ENCODE results near the gene AMHR2.

AMHR2 gene

GRCh38 chr12:53466640-53467039 is 43.0 kb downstream of the AMHR2 start:
- no peak overlapping the region for H3K4me3 ChIP-seq (replicated peaks; ENCODE audit: low read depth, low read length)
- no peak for TF ChIP-seq CTCF (IDR thresholded peaks at IDR 0.05; ENCODE audit: low read depth, low read length, missing control alignments)
- DNase-seq (ENCODE audit: extremely low read depth, low read depth), result no peak

GRCh38 chr12:53467082-53467481 is 43.4 kb downstream of the AMHR2 start:
- H3K4me3 ChIP-seq (replicated peaks; ENCODE audit: low read depth, low read length), result no peak overlapping the region
- DNase-seq (ENCODE audit: extremely low read depth, low read depth), result no peak
- TF ChIP-seq CTCF (IDR thresholded peaks at IDR 0.05; ENCODE audit: low read depth, low read length, missing control alignments), result no peak

GRCh38 chr12:53467880-53468279 is 44.2 kb downstream of the AMHR2 start:
- TF ChIP-seq CTCF (IDR thresholded peaks at IDR 0.05; ENCODE audit: low read depth, low read length, missing control alignments), result no peak
- DNase-seq (ENCODE audit: extremely low read depth, low read depth), result no peak
- H3K4me3 ChIP-seq (replicated peaks; ENCODE audit: low read depth, low read length), result no peak overlapping the region

GRCh38 chr12:53468282-53468681 is 44.6 kb downstream of the AMHR2 start:
- no peak for DNase-seq (ENCODE audit: extremely low read depth, low read depth)
- no peak overlapping the region for H3K4me3 ChIP-seq (replicated peaks; ENCODE audit: low read depth, low read length)
- no peak for TF ChIP-seq CTCF (IDR thresholded peaks at IDR 0.05; ENCODE audit: low read depth, low read length, missing control alignments)

- no peak overlapping the region for H3K4me3 ChIP-seq (replicated peaks; ENCODE audit: low read depth, low read length)
- DNase-seq (ENCODE audit: extremely low read depth, low read depth), result no peak
- no peak for TF ChIP-seq CTCF (IDR thresholded peaks at IDR 0.05; ENCODE audit: low read depth, low read length, missing control alignments)
Measured at GRCh38 chr12:53472056-53472582, 48.5 kb downstream of the AMHR2 start.

GRCh38 chr12:53474077-53474476 is 50.4 kb downstream of the AMHR2 start:
- no peak for TF ChIP-seq CTCF (IDR thresholded peaks at IDR 0.05; ENCODE audit: low read depth, low read length, missing control alignments)
- DNase-seq (ENCODE audit: extremely low read depth, low read depth), result no peak
- H3K4me3 ChIP-seq (replicated peaks; ENCODE audit: low read depth, low read length), result no peak overlapping the region

- DNase-seq (ENCODE audit: extremely low read depth, low read depth), result no peak
- TF ChIP-seq CTCF (IDR thresholded peaks at IDR 0.05; ENCODE audit: low read depth, low read length, missing control alignments), result no peak
- no peak overlapping the region for H3K4me3 ChIP-seq (replicated peaks; ENCODE audit: low read depth, low read length)
Measured at GRCh38 chr12:53474819-53475218, 51.2 kb downstream of the AMHR2 start.

All from HFF-Myc (cell line).